GM10248 (cell line): ENCODE data around the gene ERMN.
A peak's percentile ranks its signal among the peaks of the same experiment; 100 is the strongest.

Experiments
- CTCF ChIA-PET: fragments of 300-600 bp; sonication (Branson Sonifier 250); formaldehyde crosslinking; extraction: SDS; loops from one replicate; lab custom pipeline; 2021; ENCODE audit warnings: antibody characterized with exemption; lab: Yijun Ruan, JAX
- POLR2A ChIA-PET: fragments of 350-650 bp; sonication (Branson Sonifier 250); formaldehyde crosslinking; extraction: SDS; loops from one replicate; lab custom pipeline; 2020; ENCODE audit warnings: antibody characterized with exemption; lab: Yijun Ruan, JAX
- DNase-seq: peaks from one replicate; pipeline ENCODE4 v3.0.0; 2012; ENCODE audit errors: extremely low spot score
- TF ChIP-seq, protein P1 (sequence below): IDR thresholded peaks from 2 replicates; pipeline ENCODE4 v1.5.1; 2012; ENCODE audit warnings: mild to moderate bottlenecking, low read depth; ENCODE audit errors: extremely low read depth, missing control alignments, control extremely low read depth

The ERMN gene

GRCh38 chr2:157304811-157305722 is 20.6 kb downstream of the ERMN start:
- ChIA-PET POLR2A (interaction anchor here (0.5 to 0.6 kb wide), 2 partner anchors 132 to 136 kb away, joined by 3 to 7 read pairs; no protein-coding TSS in a partner anchor), CTCF (interaction anchor here (0.8 to 12.0 kb wide), 17 partner anchors 9 to 1449 kb away, joined by 3 to 258 read pairs (median 6); partner anchors contain the start of gene ERMN)
- TF ChIP-seq, protein P1, sequence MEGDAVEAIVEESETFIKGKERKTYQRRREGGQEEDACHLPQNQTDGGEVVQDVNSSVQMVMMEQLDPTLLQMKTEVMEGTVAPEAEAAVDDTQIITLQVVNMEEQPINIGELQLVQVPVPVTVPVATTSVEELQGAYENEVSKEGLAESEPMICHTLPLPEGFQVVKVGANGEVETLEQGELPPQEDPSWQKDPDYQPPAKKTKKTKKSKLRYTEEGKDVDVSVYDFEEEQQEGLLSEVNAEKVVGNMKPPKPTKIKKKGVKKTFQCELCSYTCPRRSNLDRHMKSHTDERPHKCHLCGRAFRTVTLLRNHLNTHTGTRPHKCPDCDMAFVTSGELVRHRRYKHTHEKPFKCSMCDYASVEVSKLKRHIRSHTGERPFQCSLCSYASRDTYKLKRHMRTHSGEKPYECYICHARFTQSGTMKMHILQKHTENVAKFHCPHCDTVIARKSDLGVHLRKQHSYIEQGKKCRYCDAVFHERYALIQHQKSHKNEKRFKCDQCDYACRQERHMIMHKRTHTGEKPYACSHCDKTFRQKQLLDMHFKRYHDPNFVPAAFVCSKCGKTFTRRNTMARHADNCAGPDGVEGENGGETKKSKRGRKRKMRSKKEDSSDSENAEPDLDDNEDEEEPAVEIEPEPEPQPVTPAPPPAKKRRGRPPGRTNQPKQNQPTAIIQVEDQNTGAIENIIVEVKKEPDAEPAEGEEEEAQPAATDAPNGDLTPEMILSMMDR = no peak
- no peak for DNase-seq

- DNase-seq = no peak
- POLR2A ChIA-PET = no interaction called here
- CTCF ChIA-PET = interaction anchor here (1.0 to 12.0 kb wide), 30 partner anchors 8 to 1451 kb away, joined by 3 to 258 read pairs (median 7); partner anchors contain the start of genes CYTIP and ERMN
- TF ChIP-seq, protein P1 = no peak
These were observed 22.0 kb downstream of the ERMN start for GRCh38 chr2:157303612-157304011.

DNA sequence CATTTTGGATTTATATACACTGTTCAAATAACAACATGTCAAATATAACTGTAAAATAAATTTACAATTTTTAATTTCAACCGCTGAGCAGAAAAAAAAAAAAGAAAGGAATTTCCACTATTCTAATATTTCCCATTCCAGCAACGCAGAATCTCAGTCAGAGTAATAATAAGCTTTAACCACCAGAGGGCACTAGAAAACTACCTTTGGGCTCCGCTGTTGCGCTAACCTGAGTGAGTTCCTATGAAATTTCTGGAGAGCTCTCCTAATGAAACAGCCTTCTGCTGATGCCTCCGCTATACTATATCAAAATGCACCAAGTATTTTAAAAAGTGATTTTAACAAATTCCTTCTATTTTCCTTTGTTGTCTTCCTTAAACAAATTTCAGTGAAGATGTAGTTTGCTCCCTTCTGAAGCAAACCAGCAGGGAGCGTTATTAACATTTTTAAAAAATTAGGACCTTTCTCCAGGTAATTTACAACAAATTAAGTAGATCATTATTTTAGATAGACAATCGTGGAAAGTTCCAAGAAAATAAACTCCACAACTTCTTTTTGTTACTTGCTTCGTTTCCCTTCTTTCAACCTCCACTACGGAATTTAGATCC is 23.0 kb downstream of the ERMN start:
- DNase-seq = peak; percentile 34
- ChIA-PET POLR2A (interaction anchor here (0.6 kb wide), 1 partner anchor 135 kb away, joined by 4 read pairs; no protein-coding TSS in a partner anchor), CTCF (interaction anchor here (0.6 to 12.0 kb wide), 64 partner anchors 9 to 1468 kb away, joined by 3 to 258 read pairs (median 4); partner anchors contain the start of genes ACVR1, CYTIP and ERMN)
- TF ChIP-seq, protein P1 = peak; percentile 61

GRCh38 chr2:157301307-157301706 is 24.3 kb downstream of the ERMN start:
- no peak for DNase-seq
- ChIA-PET CTCF (interaction anchor here (0.9 to 12.0 kb wide), 23 partner anchors 8 to 1451 kb away, joined by 3 to 258 read pairs (median 12); partner anchors contain the start of gene ERMN), POLR2A (no interaction called here)
- TF ChIP-seq, protein P1 = no peak

DNA sequence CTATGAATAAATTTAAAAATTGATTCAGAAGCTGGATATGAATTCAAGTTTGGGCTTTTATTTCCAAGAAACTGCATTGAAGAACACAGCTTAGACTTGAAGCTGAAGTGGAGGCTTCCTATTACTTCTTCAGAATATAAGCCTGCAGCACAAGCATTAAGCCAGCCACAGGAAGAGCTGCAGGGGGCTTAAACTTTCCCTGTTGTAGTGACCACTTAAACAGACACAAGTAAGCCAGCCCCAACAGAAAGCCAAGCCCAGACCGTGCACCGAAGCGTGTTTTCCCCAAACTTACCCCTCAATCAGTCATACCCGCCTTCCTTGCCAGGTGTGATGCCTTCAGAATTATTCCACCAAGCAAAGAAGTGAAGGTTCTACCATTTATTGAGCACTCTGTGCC is 28.7 kb downstream of the ERMN start:
- TF ChIP-seq, protein P1 = no peak
- POLR2A ChIA-PET = no interaction called here
- CTCF ChIA-PET = interaction anchor here (1.3 kb wide), 2 partner anchors 10 to 29 kb away, joined by 3 read pairs; partner anchors contain the start of gene ERMN
- no peak for DNase-seq

- ChIA-PET CTCF (no interaction called here), POLR2A (no interaction called here)
- DNase-seq = no peak
- TF ChIP-seq, protein P1 = no peak
These were observed 29.1 kb downstream of the ERMN start for GRCh38 chr2:157296490-157296889.
